ENCODE results near the gene CCNQ. TPM values are rescaled to one million over a fixed set of nuclear protein-coding genes. Genes with fewer than 3 reads are reported as not detected.

CCNQ gene
- total and polyA plus RNA-seq, 2 donors (not counting 1 experiment from before 2014, with no cell fraction given): 31.8 to 66.0 TPM

Other genes starting within 250 kb of the CCNQ start
- not detected in 2 replicates for gene PNMA6E, start 197.8 kb downstream of the CCNQ start, total RNA-seq
- not detected in 2 replicates for gene PNMA6E, start 197.8 kb downstream of the CCNQ start, polyA plus RNA-seq
- 1.6 and 2.5 TPM in 2 replicates for gene ZFP92, start 187.7 kb downstream of the CCNQ start, total RNA-seq
- gene ZFP92, start 187.7 kb downstream of the CCNQ start, polyA plus RNA-seq: 0.17 and 0.24 TPM in 2 replicates
- gene TREX2, start 153.1 kb downstream of the CCNQ start, total RNA-seq: 3.3 and 3.4 TPM in 2 replicates
- 3.8 and 5.2 TPM in 2 replicates for gene TREX2, start 153.1 kb downstream of the CCNQ start, polyA plus RNA-seq
- 26.9 and 28.5 TPM in 2 replicates for gene HAUS7, start 128.6 kb downstream of the CCNQ start, total RNA-seq
- 25.2 and 32.1 TPM in 2 replicates for gene HAUS7, start 128.6 kb downstream of the CCNQ start, polyA plus RNA-seq
- gene BGN, start 104.2 kb downstream of the CCNQ start, total RNA-seq: not detected in 2 replicates
- gene BGN, start 104.2 kb downstream of the CCNQ start, polyA plus RNA-seq: not detected in 2 replicates
- not detected in 2 replicates for gene ATP2B3, start 81.5 kb downstream of the CCNQ start, total RNA-seq
- gene ATP2B3, start 81.5 kb downstream of the CCNQ start, polyA plus RNA-seq: not detected in 2 replicates
- not detected in 2 replicates for gene DUSP9, start 48.1 kb upstream of the CCNQ start, total RNA-seq
- not detected in 2 replicates for gene DUSP9, start 48.1 kb upstream of the CCNQ start, polyA plus RNA-seq
- 0.99 TPM in 1 of 2 replicates, not detected in the other for gene PNCK, start 74.7 kb upstream of the CCNQ start, total RNA-seq
- 0.23 TPM in 1 of 2 replicates, not detected in the other for gene PNCK, start 74.7 kb upstream of the CCNQ start, polyA plus RNA-seq
- gene SLC6A8, start 88.8 kb upstream of the CCNQ start, total RNA-seq: 1.8 and 2.9 TPM in 2 replicates
- 0.49 and 1.3 TPM in 2 replicates for gene SLC6A8, start 88.8 kb upstream of the CCNQ start, polyA plus RNA-seq
- 112 and 117 TPM in 2 replicates for gene BCAP31, start 125.2 kb upstream of the CCNQ start, total RNA-seq
- 59.5 and 78.0 TPM in 2 replicates for gene BCAP31, start 125.2 kb upstream of the CCNQ start, polyA plus RNA-seq
- 9.7 and 10.9 TPM in 2 replicates for gene ABCD1, start 125.7 kb upstream of the CCNQ start, total RNA-seq
- gene ABCD1, start 125.7 kb upstream of the CCNQ start, polyA plus RNA-seq: 12.2 and 14.5 TPM in 2 replicates
- gene PLXNB3, start 165.1 kb upstream of the CCNQ start, total RNA-seq: not detected in 2 replicates
- 0.25 and 0.35 TPM in 2 replicates for gene PLXNB3, start 165.1 kb upstream of the CCNQ start, polyA plus RNA-seq
- not detected in 2 replicates for gene SRPK3, start 181.9 kb upstream of the CCNQ start, total RNA-seq
- not detected in 2 replicates for gene SRPK3, start 181.9 kb upstream of the CCNQ start, polyA plus RNA-seq
- 58.5 and 62.8 TPM in 2 replicates for gene IDH3G, start 195.2 kb upstream of the CCNQ start, total RNA-seq
- gene IDH3G, start 195.2 kb upstream of the CCNQ start, polyA plus RNA-seq: 103 and 122 TPM in 2 replicates
- gene SSR4, start 195.5 kb upstream of the CCNQ start, total RNA-seq: 119 and 134 TPM in 2 replicates
- gene SSR4, start 195.5 kb upstream of the CCNQ start, polyA plus RNA-seq: 169 and 297 TPM in 2 replicates
- not detected in 2 replicates for gene PDZD4, start 231.4 kb upstream of the CCNQ start, total RNA-seq
- 0.36 and 1.1 TPM in 2 replicates for gene PDZD4, start 231.4 kb upstream of the CCNQ start, polyA plus RNA-seq